Mammary epithelial cell (primary cell): ENCODE measurements around the gene AGFG1.

Experiments used
- CTCF ChIP-seq, 2 donors: IDR thresholded peaks in 1 of 2; conservative IDR thresholded peaks in 1 of 2; 2 replicates each; pipeline ENCODE4 v1.5.1; 2011 to 2012; ENCODE audit warnings: inconsistent platforms in 2 of 2, low read length in 2 of 2, mild to moderate bottlenecking in 2 of 2, control low read depth in 1 of 2, low read depth in 1 of 2; ENCODE audit not compliant: insufficient read depth in 1 of 2; ENCODE audit errors: extremely low read depth in 1 of 2
- EZH2 ChIP-seq: IDR thresholded peaks from 2 replicates; pipeline ENCODE4 v1.6.1; 2012; ENCODE audit warnings: low read length, inconsistent platforms, borderline replicate concordance

DNA sequence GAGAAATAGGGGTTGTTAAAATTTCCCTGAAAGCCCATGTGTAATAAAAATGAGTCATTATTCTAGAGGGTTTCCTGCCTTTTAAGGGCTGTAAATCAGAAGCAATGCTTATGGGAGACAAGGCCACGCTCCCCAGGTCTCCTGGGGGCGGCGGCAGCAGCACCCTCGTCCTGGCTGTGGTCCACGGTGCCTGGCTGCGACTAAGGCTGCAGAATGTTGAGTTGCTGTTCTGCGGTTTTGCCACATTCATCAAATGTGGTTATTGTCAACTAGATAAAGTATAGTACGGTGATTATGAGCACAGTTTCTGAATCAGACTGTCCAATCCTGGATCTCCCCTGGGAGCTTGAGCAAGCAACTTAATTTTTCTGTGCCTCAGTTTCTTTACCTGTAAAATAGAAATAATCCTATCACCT lies 11.9 kb upstream of the AGFG1 start:
- TF ChIP-seq CTCF (conservative IDR thresholded peaks at IDR 0.05 in 1 of 2, IDR thresholded peaks at IDR 0.05 in 1 of 2; ENCODE audit: extremely low read depth in 1 of 2, insufficient read depth in 1 of 2, low read depth in 1 of 2, low read length in 2 of 2) (no peak), EZH2 (no peak)
